ENCODE measurements around the gene CD274.

GRCh38 chr9:5428794-5429528 lies 21.4 kb upstream of the CD274 start:
- peak in 1 of 12 donors; percentile 6 for TF ChIP-seq CTCF (IDR thresholded peaks at IDR 0.05)
- TF ChIP-seq POLR2A (IDR thresholded peaks at IDR 0.05) = no peak

Data from heart left ventricle (tissue), 13 donors.